ENCODE results near the gene NBEAL1.
"Not testable (repeated sequence)": the region's sequence is repeated elsewhere in the genome, so short reads cannot be mapped to it uniquely, and the experiment has no call there.

NBEAL1 gene

DNA sequence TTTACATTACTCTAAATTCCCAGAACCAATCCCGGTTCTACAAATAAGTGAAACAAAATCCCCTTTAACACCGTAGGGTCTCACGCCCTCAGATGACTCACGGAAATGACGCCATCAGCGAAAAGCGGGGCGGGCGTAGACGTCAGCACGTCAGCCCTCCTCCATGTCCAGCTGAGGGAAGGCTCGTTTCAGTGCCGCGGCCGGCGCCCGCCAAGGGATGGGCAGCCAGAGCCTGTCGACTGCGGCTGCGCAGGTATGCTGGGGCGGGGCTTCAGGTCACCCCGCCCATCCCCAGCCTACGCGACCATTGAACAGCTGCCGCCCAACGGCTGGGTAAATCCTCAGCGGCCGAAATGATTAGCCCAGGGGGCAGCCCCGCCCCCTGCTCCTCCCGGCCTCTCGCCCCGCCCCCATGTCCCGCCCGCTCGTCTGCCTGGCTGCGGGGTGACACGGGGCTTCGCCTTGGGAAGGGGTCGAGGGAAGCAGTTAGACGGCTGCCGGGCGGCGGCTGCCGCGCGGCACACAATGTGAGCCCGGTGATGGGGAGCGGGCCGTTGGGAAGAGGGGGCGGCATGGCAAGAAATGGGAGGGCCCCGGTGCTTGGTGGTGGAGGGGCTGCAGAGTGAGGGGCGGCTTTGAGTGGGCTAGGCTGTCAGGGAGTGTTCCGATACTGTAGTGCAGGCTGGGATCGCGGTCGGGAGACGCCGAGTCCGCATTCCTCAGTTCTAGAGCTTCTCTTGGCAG, at the start of gene NBEAL1:
Gene NBEAL1, plus strand, starts transcription at position 420 of the 744 bp plus-strand sequence. CDS start 1,510 bp downstream, outside the sequence.
- DNase-seq (ENCODE audit: low read depth): peak; percentile 97

DNA sequence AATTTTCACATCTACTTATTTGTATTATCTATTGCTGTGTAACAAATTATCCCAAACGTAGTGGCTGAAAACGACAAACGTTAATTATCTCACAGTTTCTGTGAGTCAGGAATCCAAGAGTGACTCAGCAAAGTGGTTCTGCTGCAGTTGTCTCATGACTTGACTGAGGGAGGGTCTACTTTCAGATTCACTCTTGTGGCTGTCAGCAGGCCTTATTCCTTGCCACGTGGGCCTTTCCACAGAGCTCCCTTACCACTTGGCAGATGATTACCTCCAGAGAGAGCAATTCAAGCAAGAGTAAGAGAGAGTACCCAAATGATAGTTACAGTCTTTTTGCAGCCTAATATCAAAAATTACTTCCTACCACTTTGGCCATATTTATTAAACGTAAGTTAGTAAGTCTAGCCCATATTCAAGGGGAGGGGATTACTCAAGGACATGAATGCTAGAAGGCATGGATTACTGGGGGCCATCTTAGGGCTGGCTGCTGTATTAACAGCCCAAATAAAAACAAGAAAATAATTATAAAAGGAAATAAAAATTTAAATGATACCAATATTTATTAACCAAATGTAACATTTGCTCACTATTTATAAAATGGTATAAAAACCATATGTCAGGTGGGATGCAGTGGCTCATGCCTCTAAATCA, 48.7 kb upstream of the NBEAL1 start:
- DNase-seq (ENCODE audit: low read depth): peak; percentile 44

DNA sequence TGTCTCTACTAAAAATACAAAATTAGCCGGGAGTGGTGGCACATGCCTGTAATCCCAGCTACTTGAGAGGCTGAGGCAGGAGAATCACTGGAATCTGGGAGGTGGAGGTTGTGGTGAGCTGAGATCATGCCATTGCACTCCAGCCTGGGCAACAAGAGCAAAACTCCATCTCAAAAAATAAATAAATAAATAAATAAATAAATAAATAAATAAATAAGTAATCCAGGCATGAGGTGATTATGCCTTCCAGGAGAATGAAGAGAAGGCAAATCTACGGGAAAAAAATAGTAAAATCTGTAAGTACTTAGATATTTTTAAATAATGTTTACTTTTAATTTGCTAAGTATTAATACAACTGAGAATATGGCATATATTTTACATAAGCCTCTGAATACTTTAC, 45.3 kb upstream of the NBEAL1 start:
- DNase-seq (ENCODE audit: low read depth): not testable (repeated sequence)

DNA sequence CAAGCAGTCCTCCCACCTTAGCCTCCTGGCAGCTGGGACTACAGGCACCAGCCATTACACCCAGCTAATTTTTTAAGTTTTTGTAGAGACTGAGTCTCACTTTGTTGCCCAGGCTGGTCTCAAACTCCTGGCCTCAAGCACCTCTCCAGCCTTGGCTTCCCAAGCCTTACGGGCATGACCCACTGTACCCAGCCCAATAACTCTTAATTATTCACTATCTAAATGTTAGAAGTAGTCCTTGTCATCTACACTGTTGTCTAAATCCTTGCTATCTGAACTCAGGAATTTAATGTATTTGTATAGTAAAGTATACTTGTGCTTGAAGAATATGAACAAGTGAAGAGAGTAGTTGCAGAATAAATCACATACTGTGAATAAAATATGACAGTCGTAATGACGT, 37.9 kb upstream of the NBEAL1 start:
- DNase-seq (ENCODE audit: low read depth): no peak

DNA sequence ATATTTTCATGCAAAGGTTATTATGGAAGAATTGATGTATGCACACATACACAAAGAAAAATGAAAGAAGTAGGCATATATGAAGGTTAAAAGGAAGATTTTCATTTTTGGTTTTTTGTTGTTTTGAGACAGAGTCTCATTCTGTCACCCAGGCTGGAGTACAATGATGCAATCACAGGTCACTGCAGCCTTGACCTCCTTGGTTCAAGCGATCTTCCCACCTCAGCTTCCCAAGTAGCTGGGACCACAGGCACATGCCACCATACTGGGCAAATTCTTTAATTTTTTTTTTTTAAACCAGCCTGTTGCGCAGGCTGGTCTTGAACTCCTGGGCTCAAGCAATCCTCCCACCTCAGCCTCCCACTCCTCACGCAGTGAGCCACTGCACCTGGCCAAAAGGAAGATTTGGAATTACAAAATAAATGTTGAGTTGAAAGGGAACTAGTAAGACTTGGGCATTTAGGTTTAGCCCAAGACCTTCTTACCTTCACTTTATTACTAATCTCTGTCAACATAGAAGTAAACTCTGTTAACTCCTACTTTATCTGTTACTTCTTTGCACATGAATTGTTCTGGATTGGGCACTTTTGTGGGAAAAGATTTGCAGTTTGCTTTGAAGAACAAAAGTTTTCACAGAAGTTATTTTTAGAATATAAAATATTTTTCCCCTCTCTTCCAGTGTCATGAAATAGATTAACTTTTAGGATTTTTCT, 31.7 kb upstream of the NBEAL1 start:
- DNase-seq (ENCODE audit: low read depth): no peak

DNA sequence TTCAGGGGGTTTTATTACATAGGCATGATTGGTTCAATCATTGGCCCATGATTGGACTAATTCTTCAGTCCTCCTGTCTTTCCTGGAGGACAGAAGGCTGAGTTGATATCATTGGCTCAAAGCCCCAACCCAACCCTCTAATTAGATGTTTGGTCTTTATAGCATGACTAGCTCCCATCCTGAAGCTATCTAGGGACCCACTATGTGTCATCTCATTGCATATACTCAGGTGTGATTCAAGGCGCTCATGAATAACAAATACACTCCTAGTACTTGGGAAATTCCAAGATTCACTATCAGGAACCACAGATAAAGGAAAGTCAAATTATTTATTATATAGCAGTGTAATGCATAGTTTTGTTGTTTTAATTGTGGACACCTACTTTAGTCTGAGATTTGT, 24.9 kb upstream of the NBEAL1 start:
- no peak for DNase-seq (ENCODE audit: low read depth)

DNA sequence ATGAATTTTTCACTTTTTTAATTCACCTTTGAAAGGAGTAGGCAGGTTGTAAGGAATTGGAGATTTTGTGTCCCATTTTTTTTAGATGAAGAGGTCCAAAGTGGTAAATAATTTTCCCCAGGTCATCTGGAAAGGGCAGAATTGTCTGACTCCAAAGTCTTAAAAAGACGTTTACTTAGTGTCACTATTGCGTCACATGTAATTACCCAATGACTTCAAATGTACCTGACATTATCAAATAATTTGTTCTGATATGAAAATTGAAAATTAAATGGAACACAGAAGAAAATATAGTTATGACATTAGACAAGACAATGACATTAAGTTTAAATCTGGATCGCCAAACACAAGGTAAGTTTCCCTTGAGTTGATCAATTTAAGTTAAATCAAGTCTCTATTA, 24.2 kb upstream of the NBEAL1 start:
- no peak for DNase-seq (ENCODE audit: low read depth)

DNA sequence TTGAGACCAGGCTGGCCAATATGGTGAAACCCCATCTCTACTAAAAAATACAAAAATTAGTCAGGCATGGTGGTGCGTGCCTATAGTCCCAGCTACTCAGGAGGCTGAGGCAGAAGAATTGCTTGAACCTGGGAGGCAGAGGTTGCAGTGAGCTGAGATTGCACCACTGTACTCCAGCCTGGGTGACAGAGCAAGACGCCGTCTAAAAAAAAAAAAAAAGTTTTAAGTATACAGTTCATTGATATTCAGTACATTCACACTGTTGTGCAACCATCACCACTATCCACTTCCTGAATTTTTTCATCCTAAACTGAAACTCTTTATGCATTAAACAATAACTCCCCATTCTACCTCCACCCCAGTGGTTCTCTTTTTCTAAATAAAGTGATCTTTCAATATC, 17.6 kb upstream of the NBEAL1 start:
- not testable (repeated sequence) for DNase-seq (ENCODE audit: low read depth)

DNA sequence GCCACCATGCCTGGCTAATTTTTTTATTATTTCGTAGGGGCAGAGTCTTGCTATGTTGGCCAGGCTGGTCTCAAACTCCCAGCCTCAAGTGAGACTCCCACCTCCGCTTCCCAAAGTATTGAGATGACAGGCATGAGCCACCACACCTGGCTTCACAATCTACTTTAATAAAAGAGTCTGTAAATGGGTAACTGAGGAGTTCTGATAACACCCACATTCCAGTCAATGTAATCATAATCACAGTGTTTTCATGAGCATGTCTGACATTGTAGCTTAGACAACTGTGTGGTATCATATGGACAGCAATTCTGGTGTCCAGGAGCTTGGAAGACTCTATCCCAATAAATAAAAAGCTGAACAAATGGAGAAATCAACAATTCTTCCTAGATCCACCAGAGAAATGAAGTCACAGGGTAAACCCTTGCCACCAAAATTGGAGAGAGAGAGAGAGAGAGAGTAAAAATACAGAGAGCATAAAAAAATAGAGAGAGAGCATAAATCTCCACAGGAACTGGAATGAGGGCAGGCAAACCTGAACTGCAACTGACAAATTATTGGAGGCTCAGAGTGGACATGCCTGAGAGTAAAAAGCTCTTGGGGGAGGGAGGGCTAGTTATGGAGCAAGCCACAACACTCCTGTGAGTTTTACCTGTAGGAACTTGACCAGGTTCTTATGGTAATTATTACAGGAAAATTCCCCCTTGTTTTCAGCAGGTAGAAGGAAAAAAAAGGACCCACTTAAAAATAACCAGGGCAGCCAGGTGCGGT, 12.4 kb upstream of the NBEAL1 start:
- DNase-seq (ENCODE audit: low read depth): no peak

DNA sequence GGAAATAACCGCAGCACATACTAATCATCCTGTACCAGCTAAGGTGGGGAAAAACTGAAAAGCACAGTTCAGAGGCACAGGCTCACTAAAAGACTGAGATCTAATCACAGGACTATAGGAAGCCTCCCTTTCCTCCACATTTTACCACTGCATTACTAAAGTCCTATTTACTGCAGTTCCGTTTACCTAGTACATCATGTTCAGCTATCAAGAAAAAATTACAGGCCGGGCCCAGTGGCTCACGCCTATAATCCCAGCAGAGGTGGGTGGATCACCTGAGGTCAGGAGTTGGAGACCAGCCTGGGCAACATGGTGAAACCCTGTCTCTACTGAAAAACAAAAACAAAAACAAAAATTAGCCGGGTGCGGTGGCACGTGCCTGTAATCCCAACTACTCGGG, 11.0 kb upstream of the NBEAL1 start:
- no peak for DNase-seq (ENCODE audit: low read depth)

DNA sequence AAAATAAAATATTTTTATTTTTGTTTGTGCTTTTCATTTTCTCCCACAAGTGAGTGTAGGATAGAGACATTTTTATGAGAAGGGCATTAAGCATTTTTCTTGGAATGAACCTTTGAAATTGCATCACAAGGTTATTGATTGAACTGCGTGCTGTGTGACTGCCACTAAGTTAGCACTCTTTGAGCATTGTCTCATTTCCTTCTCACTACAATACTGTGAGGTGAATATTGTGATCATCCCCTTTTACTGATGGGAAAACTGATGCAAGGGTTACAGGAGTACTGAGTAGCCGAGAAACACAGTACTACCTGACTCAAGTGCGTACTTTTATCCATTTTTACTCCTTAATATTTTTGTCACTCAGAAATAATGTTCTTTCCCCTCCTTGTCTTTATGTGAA, 2.0 kb downstream of the NBEAL1 start:
- DNase-seq (ENCODE audit: low read depth): no peak

DNA sequence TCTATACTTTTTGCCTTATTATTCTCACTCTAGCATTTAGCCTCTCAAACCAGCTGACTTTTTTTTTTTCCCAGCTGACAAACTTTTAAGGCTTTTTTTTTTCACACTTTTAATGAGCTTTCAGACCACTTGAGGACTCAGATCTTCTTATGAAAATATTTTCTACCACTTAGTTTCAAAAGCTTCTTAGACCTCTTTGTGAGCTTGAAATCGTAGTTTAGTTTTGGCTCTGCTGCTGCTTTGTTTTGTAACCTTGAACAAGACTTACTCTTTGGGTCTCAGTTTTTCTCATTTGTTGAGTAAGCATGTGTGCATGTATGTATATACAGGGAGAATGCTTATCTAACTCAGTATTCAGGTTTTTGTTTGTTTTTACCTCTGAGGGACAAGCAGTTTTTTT, 3.5 kb downstream of the NBEAL1 start:
- no peak for DNase-seq (ENCODE audit: low read depth)

DNA sequence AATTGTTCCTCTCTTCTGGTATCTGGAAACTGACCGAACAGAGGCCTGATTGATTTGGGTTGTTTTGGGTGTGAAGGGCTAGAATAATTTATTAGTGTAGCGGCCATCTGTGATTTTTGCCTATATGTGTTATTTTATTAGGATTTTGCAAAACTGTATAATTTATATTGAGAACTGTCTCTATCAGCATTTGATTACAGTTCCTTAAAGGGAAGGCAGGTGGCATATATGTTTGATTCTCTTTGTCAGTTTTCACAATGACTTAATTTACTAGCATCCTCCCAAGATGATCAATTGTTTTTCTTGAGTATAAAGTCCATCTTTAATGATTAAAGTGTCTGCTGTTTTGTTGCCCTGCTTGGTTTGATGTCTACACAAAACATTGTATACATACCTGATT, 4.5 kb downstream of the NBEAL1 start:
- DNase-seq (ENCODE audit: low read depth): no peak

DNA sequence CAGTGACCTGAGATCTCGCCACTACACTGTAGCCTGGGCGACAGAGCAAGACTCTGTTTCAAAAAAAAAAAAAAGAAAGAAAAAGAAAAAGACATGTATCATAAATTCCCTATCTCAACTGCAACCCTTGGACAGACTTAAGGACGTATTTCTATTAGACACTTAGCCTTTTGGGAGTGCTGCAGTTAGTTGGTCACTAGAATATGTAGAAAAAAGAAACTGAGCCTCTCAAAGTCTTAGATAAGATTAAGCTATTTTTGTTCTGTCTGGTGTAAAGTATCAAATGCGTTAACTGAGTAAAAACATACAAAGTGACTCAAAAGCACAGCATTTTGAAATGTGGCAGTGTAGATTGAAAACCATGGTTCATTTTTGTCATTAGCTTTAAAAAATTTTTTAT, 7.3 kb downstream of the NBEAL1 start:
- DNase-seq (ENCODE audit: low read depth): no peak

DNA sequence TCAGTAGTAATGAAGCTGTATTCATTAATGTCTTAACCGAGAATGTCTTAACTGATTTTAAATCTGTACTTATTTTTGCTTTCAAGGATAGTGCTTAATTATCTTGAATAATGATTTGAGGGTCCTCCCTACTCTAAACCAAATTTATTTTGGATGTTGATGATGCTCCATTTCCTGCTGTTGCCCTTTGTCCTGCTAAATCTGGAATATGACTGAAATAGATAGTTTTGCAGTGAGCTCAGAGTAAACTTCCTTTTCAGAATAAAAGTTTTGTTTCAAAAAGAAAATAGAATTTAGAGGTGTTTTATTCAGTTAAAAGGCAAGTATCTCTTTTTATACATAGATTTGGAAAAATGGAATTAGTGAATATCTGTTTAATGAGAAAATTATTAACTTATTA, 8.1 kb downstream of the NBEAL1 start:
- no peak for DNase-seq (ENCODE audit: low read depth)

DNA sequence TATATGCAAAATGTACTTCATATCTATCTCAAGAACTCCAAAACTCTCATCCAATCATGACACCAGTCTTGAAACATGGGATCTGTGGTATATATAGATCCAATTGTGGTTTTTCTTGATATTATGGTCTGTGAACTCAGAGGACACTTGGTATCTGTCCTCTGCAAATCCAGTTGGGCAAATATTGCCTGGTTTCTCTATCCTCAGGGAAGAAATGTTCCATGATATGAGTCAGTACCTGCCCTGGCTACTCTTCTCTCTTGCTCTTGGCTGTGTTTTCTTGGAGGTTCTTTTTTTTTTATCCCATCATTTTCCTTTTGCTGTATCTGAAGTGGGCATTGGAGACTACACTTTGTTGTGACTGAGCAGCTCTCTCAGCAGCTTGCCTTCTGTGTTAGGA, 10.9 kb downstream of the NBEAL1 start:
- DNase-seq (ENCODE audit: low read depth): no peak

DNA sequence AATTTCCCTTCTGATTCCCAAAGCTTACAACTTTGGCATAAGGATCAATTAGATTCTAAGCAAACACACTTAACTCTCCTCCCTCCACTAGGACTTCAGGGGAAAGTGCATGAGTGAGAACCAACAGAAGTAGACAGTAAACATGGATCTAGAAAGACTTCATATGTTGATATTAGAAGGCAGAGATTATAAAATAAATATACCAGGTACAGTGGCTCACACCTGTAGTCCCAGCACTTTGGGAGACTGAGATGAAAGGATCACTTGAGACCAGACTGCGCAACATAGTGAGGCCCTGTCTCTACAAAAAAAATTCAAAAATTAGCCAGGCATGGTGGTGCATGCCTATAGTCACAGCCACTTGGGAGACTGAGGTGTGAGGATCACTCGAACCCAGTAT, 15.9 kb downstream of the NBEAL1 start:
- no peak for DNase-seq (ENCODE audit: low read depth)

DNA sequence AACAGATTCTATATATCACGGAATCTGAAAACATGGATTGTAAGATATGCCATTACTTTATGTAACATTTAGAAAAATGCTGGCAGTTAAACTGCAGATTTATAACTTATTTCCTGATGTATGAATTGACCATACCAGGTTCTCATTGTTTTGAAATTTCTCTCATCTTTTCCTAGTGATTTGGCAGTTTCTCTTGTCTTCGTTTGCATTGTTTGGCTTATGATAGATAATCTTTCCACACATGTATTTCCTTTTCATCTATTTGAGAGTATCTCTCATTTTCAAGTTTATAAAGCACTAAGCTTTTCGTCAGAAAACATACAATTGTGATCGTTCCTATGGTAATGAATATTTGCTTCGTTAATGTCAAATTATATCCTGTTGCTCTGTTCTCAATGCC, 16.3 kb downstream of the NBEAL1 start:
- no peak for DNase-seq (ENCODE audit: low read depth)

DNA sequence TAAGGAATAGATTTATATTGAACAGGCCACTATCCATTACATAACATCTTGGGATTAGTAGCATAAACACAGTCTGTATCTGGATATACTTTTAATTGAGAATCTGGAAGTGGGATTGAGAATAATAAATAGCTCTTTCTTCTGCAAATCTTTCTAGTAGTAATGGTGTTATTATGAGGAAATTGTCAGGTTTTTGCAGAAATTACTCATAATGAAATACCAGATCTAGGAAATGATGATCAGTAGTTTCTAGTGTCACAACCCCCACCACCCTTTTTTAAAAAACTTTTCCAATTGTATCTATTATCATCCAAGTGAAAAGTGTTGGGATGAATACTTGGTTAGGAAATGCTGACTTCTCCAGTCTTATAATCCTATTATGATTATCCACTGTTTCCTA, 18.7 kb downstream of the NBEAL1 start:
- DNase-seq (ENCODE audit: low read depth): no peak

DNA sequence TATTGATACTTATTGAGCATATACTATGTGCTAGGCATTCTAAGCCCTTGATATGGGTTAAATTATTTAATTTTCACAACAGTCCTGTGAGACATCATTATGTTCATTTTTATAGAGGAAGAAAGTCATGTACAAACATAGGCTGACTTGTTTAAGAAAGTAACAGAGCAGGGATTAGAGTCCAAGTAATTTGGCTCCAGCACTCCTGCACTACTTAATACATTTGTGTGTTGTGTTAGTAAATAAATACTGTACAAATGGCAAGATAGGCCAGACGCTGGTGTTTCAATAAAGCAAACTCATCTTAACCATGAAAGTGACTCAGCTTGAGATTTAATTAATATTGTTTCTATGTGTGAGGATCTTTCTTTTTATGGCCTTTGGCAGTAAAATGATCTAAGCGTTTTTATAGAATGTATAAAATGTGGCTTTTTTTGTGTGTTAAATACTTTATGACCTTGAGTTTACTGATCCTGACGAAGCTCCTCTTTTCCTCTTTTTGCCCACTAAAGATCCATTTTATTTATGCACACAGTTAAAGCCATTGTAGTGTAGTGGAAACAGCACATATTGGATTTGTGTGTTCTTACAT, 21.3 kb downstream of the NBEAL1 start:
- DNase-seq (ENCODE audit: low read depth): no peak

DNA sequence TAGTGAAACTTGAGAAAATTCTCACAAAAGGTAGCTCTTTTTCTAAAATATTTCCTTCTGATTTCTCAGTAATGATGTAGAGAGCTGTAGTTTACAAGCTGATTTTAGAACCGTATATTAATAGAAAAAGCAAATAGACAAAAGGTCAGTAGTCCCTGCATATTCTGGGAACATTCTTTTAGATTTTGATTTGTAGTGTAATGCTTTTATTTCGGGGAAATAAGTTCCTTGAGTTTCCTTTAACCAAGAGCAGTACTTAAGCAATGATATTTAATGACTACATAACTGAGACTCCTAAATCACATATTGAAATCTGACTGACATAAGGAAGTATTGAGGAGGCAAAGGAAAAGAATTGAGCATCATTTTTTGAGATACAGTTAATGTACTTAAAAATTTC, 22.4 kb downstream of the NBEAL1 start:
- DNase-seq (ENCODE audit: low read depth): no peak

DNA sequence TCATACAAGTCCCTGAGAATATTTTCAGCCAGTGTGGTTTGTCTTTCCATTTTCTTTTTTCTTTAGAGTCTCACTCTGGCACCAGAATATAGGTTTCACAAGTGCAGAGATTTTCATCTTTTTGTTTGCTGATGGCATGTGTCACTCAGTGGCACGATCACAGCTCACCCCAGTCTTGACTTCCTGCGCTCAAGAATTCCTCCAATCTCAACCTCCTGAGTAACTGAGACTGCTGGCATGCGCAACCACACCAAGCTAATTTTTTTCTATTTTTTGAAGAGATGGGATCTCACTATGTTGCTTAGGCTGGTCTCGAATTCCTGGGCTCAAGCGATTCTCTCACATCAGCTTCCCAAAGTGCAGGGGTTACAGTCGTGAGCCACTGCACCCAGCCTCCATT, 23.9 kb downstream of the NBEAL1 start:
- no peak for DNase-seq (ENCODE audit: low read depth)
